Measurements from ENCODE around the gene B3GNT5.

B3GNT5 gene

GRCh38 chr3:183318877-183319276 is 65.8 kb downstream of the B3GNT5 start:
- DNase-seq = no peak

GRCh38 chr3:183319371-183319770 is 66.3 kb downstream of the B3GNT5 start:
- DNase-seq = no peak
